T1000 (cell line): ENCODE measurements around the gene KCNT1.

Source experiments
- DNase-seq: peaks from one replicate; lab custom pipeline; 2025; ENCODE audit warnings: mixed read lengths; lab: John Stamatoyannopoulos, UW

KCNT1 gene

GRCh38 chr9:135799261-135799660 is 97.3 kb downstream of the KCNT1 start:
- DNase-seq: no peak

- DNase-seq: no peak
These were observed 99.1 kb downstream of the KCNT1 start for GRCh38 chr9:135801070-135801469.

DNA sequence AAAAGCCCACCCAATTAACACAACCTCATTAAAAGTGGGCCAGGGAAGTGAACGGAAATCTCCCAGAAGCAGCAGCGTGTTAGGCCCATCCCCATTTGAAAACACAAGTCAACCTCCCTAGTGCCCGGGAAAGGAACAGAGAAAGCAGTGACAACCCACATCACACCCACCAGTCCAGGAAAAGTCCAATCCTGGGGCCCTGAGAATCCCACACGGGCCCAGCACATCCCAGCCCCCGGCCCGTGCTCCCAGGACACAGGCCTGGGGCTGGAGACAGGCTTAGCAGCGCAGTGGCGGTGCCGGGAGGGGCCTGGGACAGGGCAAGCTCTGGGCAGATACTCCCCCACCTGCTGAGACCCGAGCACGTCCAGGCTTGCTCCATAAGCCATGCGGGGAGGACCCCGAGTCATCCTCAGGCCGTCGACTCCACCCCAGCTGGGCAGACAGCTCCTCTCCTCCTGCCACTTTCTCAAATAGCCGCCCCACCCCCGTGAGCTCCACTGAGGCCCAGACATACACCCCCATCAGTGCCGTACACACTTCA is 101.0 kb downstream of the KCNT1 start:
- no peak for DNase-seq

DNA sequence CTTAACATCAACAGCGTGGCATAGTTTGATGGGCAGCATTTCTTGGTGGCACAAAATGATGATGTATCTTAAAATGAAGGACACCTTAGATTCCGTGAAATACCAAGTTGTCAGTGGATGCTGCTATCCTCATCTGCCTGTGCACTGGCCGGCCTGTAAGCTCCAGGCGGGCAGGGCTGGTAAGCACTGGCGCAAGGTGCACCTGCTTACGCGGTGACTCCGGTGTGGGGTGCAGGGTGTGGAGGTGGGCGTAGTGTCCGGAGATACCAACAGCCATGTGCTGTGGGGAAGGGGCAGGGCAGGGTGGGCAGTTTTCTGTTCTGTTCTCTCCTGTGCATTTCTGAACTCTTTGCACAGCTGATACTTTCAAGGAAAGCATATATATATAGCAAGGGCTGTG is 101.5 kb downstream of the KCNT1 start:
- DNase-seq: no peak

DNA sequence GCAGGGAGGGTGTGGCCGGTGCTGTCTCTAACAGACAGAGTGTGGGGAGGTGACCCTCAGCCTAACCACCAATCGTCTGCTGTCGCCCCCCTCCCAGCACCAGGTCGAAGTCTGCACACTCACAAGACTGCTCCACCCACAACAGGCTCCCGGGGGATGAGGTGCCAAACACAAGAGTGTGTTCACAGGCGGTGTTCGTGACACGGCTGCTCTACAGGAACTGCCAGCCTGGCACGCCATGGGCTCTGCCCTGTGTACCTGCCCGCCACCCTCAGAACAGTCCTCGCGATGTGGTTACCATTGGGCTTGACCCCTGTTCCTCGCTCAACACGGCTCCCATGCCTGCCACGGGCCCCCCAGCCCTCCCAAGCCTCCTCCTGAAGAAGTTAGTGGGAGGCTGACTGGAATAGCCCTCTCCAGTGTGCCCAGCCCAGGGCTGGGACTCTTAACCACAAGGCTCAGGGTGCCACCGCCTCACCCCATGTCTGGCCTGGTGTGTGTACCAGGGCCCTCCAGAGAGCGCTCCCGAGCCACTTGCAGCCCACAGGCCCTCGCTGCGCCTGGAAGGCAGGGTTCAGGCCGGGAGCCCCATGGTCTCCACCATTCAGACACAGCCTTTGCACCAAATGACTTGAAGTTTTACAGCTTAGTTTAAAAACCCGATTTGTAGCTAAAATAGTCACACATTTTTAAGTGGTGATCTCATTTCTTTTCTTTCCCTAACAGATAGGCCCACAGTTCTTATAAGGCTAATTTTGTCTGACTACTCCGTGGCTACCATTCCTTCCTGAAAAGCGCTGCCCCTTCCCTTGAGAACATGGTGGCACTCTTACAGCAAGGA is 102.8 kb downstream of the KCNT1 start:
- no peak for DNase-seq

DNA sequence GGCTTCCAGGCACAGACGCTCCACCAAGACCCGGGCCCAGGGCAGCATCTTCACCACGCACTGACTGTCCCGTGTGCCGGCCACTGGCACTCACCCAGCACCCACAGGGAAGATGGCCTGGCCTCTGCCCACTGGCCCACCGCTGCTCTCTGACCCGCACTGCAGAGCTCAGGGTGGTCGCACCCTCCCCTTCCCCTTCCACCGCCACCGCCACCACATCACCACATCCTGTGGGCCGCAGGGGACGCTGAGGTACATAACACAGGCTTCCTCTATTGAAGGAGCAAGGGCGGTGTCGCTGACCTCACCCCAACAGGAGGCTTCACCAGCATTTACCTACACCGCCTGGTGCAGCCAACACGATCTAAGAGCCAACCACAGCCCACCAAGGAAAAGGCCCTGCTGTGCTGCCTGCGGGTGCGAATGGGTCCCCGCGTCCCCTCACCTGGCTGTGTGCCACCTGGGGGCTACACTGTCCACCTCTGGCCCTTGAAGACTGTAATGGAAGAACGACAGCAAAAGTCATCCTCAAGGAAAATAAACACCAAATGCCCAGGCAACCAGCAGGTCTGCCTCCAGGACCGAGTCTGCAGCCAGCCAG is 103.5 kb downstream of the KCNT1 start:
- no peak for DNase-seq

DNA sequence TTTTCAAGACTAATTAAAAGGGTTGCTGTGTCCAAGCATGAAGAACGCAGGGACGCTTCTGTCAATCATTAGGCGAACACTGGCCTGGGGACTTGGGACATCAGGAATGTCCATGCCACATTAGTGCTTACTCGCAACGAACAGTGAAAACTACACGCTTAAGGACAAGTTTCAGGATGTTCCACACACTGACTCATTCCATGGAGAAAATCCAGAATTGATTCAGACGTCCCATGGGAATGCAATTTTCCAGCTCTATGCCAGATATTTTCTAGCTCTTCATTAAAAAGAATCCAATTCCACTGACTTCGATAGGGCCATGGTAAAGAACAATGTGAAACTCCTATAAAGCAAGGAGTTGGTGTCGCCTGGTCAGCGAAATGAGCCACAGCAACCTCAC is 107.2 kb downstream of the KCNT1 start:
- no peak for DNase-seq

GRCh38 chr9:135810806-135811575 is 109.0 kb downstream of the KCNT1 start:
- DNase-seq: no peak

- DNase-seq: no peak
These were observed 109.8 kb downstream of the KCNT1 start for GRCh38 chr9:135811801-135812200.

DNA sequence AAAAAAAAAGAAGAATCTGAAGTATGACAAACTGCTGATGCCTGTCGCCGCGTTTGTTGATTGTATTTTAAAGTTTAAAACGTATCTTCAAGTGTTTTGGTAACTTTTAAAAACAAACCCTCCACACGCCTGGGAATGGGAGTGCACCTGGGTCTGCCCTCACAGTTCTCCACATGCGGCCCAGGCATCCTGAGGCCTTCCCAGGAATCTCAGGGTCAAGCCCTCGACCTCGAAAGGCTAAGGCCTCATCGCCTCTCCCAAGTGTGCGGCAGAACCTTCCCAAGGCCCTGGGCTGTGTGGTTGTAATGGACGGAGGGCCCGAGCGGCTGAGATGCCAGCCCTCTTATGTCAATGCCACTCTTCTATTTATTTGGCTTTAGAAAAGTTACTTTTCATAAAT is 111.0 kb downstream of the KCNT1 start:
- DNase-seq: no peak

- DNase-seq: no peak
These were observed 111.8 kb downstream of the KCNT1 start for GRCh38 chr9:135813671-135814290.

- DNase-seq: no peak
These were observed 112.6 kb downstream of the KCNT1 start for GRCh38 chr9:135814421-135815095.

DNA sequence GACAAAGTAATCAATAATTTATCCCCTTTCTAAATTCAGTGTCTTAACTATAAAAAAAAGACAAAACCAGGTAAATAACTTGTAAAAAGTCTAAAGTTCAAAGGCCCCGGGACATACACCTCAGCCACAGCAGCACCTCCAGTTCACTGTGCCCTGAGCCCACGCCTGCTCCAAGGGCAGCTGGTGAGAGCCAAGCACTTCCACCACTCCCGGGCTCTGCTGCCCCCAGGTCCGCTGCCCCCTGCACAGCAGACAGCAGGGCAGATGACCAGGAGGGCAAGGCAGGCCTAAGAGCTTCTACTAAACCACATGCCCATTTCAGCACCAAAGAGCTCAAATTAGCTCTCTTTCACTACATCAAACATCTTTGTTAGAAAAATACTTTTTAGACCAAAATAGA is 113.4 kb downstream of the KCNT1 start:
- DNase-seq: no peak

DNA sequence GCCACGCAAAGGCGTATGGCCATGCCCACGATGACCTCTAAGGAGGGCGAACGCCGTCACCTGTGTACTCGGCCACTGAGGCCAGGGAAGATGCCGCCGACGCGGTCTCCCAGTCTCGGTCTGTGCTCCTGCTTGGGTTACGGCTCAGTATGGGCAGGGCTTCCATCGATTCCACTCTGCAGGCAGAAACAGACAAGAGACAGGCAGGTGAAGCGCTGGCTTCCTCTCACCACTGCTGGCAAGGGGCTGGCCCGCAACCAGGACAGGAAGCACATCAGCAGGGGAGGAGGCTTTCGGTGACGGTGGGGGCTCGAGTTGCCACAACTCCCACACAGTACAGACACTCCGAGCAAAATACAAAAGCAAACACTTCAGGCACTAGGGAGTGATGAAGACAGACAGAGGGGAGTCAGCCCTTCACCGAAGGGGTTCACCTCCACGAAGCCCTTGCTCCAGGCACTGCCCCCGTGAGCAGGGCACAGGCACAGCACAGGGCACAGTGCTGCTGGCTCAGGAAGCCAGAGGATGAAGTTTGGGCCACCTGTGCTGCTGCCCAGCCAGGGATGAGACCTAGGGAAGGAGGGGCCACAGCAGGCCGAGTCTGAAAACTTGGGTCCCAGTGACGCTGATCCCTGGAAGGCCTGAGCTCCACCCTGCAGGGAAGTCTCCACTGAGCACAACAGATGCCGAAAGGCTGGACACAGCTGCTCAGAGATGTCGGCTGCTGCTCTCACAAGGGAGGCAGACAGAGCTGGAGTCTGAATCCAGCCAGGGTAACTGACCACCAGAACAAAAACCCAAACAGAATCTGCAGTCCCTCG is 114.1 kb downstream of the KCNT1 start:
- DNase-seq: no peak

- no peak for DNase-seq
These were observed 114.6 kb downstream of the KCNT1 start for GRCh38 chr9:135816651-135816970.

GRCh38 chr9:135817951-135818717 is 116.1 kb downstream of the KCNT1 start:
- no peak for DNase-seq

DNA sequence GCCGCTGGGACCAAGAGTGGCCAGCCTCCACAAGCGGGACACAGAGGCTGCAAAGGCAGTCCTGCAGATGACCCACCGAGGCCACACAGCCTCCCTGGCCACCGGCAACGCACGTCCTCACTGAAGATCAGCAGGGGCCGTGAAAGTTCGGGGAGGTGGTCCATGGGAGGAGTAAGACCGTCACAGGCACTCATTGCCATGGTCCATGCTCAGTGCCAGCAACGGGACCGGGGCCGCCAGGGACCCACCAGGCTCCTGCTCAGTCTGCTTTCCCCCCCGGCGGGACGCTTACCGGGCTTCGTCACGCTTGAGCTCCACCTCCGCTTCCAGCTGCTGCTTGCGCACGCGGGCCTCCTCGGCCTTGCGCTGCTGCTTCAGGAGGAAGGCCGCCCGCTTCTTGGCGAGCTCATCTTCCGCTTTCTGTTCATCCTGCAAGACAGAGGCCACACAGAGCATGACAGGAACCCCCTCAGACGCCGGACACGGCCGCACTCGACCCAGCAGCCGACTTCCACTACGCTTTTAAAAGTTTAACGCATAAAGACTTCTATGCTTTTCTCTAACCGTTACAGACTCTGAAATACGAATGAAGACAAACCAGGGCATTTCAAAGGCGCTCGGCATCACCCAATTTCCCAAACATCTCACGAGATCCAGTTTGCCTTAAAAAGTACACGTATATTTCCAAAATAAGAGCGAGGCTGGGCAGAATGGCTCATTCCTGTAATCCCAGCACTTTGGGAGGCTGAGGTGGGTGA is 116.9 kb downstream of the KCNT1 start:
- DNase-seq: no peak

- no peak for DNase-seq
These were observed 117.9 kb downstream of the KCNT1 start for GRCh38 chr9:135819905-135820304.

DNA sequence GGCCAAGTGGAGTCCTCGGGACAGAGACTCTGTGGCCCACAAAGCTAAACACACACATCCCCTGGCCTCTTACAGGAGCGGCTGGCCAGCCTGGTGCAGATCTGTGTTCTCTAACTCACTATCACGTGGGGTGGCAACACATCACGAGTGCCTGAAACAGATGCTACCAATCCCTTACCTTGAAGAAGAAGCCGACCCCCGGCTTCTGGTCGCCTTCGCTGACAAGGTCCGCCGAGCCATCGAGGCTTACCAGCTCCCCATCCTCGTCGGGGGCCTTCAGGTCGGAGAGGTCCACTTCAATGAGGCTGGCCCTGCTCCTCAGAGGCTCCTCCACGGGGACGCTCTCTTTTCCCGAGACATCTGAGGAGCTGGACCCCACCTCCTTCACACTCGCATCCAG is 118.7 kb downstream of the KCNT1 start:
- DNase-seq: no peak
